ENCODE measurements around the gene SLC49A4. TPM values are rescaled to one million over a fixed set of nuclear protein-coding genes. Genes with fewer than 3 reads are reported as not detected.

SLC49A4 gene
- total and polyA plus RNA-seq, 2 of the 13 experiments (the other 11 are each of a cell fraction or from before 2014, with no cell fraction given): 6.5 to 16.3 TPM

DNA sequence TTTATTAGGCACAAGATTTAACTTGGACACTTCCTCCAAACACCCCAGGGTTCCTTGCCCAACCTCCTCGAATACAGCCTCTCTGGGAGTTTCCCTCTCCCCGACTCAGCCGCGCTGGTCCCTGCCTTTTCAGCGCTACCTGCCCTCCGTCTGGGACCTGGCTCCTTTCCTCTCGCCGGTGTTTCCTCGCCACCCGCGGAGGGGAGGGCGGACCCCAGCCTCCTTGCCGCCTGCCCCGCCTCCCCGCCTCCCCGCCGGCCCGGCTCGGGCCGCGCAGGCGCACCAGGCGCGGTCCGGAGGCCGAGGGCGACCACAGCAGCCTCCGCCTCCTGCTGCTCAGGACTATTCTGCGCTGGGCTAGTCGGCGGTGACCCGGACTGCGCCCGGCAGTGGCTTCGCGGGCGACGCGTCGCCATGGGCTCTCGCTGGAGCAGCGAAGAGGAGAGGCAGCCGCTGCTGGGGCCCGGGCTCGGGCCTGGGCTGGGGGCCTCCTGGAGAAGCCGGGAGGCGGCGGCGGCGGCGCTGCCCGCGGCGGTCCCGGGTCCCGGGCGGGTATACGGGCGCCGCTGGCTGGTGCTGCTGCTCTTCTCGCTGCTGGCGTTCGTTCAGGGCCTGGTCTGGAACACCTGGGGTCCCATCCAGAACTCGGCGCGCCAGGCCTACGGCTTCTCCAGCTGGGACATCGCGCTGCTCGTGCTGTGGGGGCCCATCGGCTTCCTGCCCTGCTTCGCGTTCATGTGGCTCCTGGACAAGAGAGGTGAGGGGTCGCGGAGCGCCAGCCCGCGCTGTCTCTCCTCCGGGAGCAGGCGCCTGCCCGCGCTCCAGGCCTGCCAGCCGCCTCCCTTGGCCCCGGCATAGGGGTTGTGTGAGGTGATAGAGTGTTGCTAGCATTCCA lies at the start of gene SLC49A4 (continued):
- TF ChIP-seq, protein P1, sequence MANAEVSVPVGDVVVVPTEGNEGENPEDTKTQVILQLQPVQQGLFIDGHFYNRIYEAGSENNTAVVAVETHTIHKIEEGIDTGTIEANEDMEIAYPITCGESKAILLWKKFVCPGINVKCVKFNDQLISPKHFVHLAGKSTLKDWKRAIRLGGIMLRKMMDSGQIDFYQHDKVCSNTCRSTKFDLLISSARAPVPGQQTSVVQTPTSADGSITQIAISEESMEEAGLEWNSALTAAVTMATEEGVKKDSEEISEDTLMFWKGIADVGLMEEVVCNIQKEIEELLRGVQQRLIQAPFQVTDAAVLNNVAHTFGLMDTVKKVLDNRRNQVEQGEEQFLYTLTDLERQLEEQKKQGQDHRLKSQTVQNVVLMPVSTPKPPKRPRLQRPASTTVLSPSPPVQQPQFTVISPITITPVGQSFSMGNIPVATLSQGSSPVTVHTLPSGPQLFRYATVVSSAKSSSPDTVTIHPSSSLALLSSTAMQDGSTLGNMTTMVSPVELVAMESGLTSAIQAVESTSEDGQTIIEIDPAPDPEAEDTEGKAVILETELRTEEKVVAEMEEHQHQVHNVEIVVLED (CRISPR knock-in tag; IDR thresholded peaks at IDR 0.05; ENCODE audit: borderline replicate concordance): peak; percentile 53; the same call in 1 of the 2 replicates
- TF ChIP-seq POLR2AphosphoS5 (IDR thresholded peaks at IDR 0.05; ENCODE audit: low read depth, low read length): peak; percentile 84
- TF ChIP-seq ZNF160 (CRISPR knock-in tag; IDR thresholded peaks at IDR 0.05): no peak
- no peak for TF ChIP-seq ZNF337 (CRISPR knock-in tag; IDR thresholded peaks at IDR 0.05; ENCODE audit: borderline replicate concordance, low read depth)
- peak; percentile 80; the same call in 1 of the 2 replicates for TF ChIP-seq ZNF773 (CRISPR knock-in tag; IDR thresholded peaks at IDR 0.05; ENCODE audit: borderline replicate concordance)
- peak; percentile 54; the same call in 1 of the 2 replicates for TF ChIP-seq ZNF350 (CRISPR knock-in tag; IDR thresholded peaks at IDR 0.05; ENCODE audit: borderline replicate concordance, low read depth)
- no peak for TF ChIP-seq MIXL1 (CRISPR knock-in tag; IDR thresholded peaks at IDR 0.05)
- TF ChIP-seq, protein P2, sequence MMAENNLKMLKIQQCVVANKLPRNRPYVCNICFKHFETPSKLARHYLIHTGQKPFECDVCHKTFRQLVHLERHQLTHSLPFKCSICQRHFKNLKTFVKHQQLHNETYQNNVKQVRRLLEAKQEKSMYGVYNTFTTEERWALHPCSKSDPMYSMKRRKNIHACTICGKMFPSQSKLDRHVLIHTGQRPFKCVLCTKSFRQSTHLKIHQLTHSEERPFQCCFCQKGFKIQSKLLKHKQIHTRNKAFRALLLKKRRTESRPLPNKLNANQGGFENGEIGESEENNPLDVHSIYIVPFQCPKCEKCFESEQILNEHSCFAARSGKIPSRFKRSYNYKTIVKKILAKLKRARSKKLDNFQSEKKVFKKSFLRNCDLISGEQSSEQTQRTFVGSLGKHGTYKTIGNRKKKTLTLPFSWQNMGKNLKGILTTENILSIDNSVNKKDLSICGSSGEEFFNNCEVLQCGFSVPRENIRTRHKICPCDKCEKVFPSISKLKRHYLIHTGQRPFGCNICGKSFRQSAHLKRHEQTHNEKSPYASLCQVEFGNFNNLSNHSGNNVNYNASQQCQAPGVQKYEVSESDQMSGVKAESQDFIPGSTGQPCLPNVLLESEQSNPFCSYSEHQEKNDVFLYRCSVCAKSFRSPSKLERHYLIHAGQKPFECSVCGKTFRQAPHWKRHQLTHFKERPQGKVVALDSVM (CRISPR knock-in tag; IDR thresholded peaks at IDR 0.05): peak; percentile 93
- TF ChIP-seq, protein P3, sequence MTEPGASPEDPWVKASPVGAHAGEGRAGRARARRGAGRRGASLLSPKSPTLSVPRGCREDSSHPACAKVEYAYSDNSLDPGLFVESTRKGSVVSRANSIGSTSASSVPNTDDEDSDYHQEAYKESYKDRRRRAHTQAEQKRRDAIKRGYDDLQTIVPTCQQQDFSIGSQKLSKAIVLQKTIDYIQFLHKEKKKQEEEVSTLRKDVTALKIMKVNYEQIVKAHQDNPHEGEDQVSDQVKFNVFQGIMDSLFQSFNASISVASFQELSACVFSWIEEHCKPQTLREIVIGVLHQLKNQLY (CRISPR knock-in tag; IDR thresholded peaks at IDR 0.05): no peak
- TF ChIP-seq, protein P4, sequence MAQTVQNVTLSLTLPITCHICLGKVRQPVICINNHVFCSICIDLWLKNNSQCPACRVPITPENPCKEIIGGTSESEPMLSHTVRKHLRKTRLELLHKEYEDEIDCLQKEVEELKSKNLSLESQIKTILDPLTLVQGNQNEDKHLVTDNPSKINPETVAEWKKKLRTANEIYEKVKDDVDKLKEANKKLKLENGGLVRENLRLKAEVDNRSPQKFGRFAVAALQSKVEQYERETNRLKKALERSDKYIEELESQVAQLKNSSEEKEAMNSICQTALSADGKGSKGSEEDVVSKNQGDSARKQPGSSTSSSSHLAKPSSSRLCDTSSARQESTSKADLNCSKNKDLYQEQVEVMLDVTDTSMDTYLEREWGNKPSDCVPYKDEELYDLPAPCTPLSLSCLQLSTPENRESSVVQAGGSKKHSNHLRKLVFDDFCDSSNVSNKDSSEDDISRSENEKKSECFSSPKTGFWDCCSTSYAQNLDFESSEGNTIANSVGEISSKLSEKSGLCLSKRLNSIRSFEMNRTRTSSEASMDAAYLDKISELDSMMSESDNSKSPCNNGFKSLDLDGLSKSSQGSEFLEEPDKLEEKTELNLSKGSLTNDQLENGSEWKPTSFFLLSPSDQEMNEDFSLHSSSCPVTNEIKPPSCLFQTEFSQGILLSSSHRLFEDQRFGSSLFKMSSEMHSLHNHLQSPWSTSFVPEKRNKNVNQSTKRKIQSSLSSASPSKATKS (CRISPR knock-in tag; IDR thresholded peaks at IDR 0.05): no peak
- TF ChIP-seq, protein P5, sequence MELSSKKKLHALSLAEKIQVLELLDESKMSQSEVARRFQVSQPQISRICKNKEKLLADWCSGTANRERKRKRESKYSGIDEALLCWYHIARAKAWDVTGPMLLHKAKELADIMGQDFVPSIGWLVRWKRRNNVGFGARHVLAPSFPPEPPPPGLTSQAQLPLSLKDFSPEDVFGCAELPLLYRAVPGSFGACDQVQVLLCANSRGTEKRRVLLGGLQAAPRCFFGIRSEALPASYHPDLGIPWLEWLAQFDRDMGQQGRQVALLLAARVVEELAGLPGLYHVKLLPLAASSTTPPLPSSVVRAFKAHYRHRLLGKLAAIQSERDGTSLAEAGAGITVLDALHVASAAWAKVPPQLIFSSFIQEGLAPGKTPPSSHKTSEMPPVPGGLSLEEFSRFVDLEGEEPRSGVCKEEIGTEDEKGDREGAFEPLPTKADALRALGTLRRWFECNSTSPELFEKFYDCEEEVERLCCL (CRISPR knock-in tag; IDR thresholded peaks at IDR 0.05; ENCODE audit: borderline replicate concordance): no peak
- no peak for TF ChIP-seq RFX5 (IDR thresholded peaks at IDR 0.05; ENCODE audit: low read depth, low read length)
- TF ChIP-seq ZNF138 (CRISPR knock-in tag; IDR thresholded peaks at IDR 0.05; ENCODE audit: low read depth): 0 out of 2 replicates have a peak, but pooled peaks have one; percentile 16
- 0 out of 2 replicates have a peak, but pooled peaks have one; percentile 10 for TF ChIP-seq HNF4A (CRISPR knock-in tag; IDR thresholded peaks at IDR 0.05)
- peak; percentile 64 for TF ChIP-seq RAD21 (CRISPR knock-in tag; IDR thresholded peaks at IDR 0.05)
- TF ChIP-seq YY1 (IDR thresholded peaks at IDR 0.05; ENCODE audit: insufficient read depth, insufficient replicate concordance, low read depth, low read length): peak; percentile 68

All from HepG2 (cell line).